ENCODE results near the gene LRRC42. TPM values are rescaled to one million over a fixed set of nuclear protein-coding genes. Genes with fewer than 3 reads are reported as not detected.

Gene LRRC42
- total and polyA plus RNA-seq, 4 experiments from 2014 or later: 4.7 to 8.7 (median 7.9) TPM

DNA sequence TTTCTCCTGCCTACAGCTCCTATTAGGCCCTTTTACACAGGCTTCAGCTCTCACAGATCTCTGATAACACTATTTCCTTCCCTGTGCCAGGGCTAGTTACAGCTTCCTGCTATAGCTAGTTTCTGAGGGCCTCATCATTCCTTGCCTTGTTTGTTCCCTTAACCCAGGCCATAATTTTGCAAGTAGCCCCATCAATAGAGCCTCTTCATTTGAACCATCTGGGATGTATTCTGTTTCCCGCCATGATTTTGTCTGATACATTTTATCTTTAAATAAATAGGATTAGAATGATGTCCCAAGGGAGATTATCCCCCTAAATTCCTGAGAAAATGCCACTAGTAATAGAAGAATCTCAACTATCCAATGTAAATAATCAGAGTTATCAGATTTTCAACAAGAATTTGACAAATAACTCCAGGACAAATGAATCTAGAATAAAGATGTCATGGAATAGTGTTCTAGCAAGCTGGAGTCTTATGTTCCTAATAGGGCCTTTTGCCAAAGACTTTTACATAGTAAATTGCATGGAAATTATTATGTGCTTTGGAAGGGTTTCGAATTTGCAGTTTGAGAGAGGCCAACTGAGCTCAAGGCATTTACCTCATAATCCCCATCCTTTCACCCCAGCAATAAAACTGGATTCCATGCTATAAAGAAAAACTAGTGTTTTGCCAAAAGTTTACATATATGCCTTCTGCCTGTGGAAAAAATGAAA lies 16.7 kb upstream of the LRRC42 start:
- ChIA-PET POLR2A (ENCODE audit: partially characterized antibody) (no interaction called here), CTCF (ENCODE audit: partially characterized antibody) (interaction anchor here (0.9 to 1.0 kb wide), 2 partner anchors 12 to 31 kb away, joined by 3 read pairs; no protein-coding TSS in a partner anchor)
- no peak overlapping the region for H3K27ac ChIP-seq (ENCODE audit: low read depth, low read length)
- Mint-ChIP-seq H3K4me1 (peaks cover 0 to 7% (median 4%) of the 10 kb centered on the region in 4 donors), H3K36me3 (peaks cover 38 to 40% of the 10 kb centered on the region in 2 donors), H3K27ac (peak overlapping the region in 4 of 7 donors; percentile 22 to 56 (median 38)), H3K9me3 (no peaks in the 10 kb centered on the region), H3K4me3 (no peak overlapping the region), H3K27me3 (no peaks in the 10 kb centered on the region)
- peaks cover 7% of the 10 kb centered on the region for H3K36me3 ChIP-seq (ENCODE audit: insufficient read depth, low read length)
- H3K27me3 ChIP-seq (ENCODE audit: insufficient read depth, low read length): no peaks in the 10 kb centered on the region
- H3K4me3 ChIP-seq (ENCODE audit: low read length in 2 of 2): no peak overlapping the region
- H3K9me3 ChIP-seq (ENCODE audit: control insufficient read depth in 1 of 2, low read length in 2 of 2): peaks cover 0 to under 1% of the 10 kb centered on the region in 2 donors
- intact Hi-C loops (cut with micrococcal nuclease): no loop called here
- H3K4me1 ChIP-seq (ENCODE audit: insufficient read depth, low read length): no peaks in the 10 kb centered on the region
- no peak for DNase-seq

DNA sequence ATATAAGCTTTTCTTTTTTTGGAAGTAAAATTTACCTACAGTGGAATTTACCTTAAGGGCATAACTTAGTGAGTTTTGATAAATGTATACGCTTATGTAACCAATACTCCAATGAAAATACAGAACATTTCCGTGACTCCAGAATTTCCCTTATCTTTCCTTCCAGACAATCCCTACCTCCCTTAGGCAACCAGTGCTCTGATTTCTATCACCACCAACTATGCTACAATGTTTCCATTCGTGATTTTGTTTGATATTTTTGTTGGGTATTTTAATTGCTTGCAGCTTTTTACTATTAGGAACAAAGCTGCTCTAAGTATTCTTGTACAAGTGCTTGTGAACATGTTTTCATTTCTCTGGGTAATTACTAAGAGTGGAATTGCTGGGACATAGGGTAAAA lies 15.2 kb upstream of the LRRC42 start:
- Histone ChIP-seq H3K27me3 (ENCODE audit: insufficient read depth, low read length) (no peaks in the 10 kb centered on the region), H3K4me1 (ENCODE audit: insufficient read depth, low read length) (no peaks in the 10 kb centered on the region), H3K36me3 (ENCODE audit: insufficient read depth, low read length) (peaks cover 10% of the 10 kb centered on the region), H3K27ac (ENCODE audit: low read depth, low read length) (no peak overlapping the region), H3K4me3 (ENCODE audit: low read length in 2 of 2) (no peak overlapping the region), H3K9me3 (ENCODE audit: control insufficient read depth in 1 of 2, low read length in 2 of 2) (peaks cover 0 to 5% of the 10 kb centered on the region in 2 donors)
- Mint-ChIP-seq H3K27ac (no peak overlapping the region), H3K9me3 (peaks cover 0 to 2% (median 0%) of the 10 kb centered on the region in 8 donors), H3K27me3 (no peaks in the 10 kb centered on the region), H3K4me3 (peak overlapping the region in 1 of 8 donors; percentile 26), H3K36me3 (peaks cover 43 to 46% of the 10 kb centered on the region in 2 donors), H3K4me1 (peaks cover 0 to 8% (median 6%) of the 10 kb centered on the region in 4 donors)
- intact Hi-C loops (cut with micrococcal nuclease): no loop called here
- ChIA-PET CTCF (ENCODE audit: partially characterized antibody) (interaction anchor here (1.3 to 1.5 kb wide), 3 partner anchors 17 to 70 kb away, joined by 3 to 5 read pairs (median 5); no protein-coding TSS in a partner anchor), POLR2A (ENCODE audit: partially characterized antibody) (interaction anchor here (1.5 kb wide), 1 partner anchor 14 kb away, joined by 6 read pairs; the partner anchor contains the start of gene IFT25)
- DNase-seq: no peak

DNA sequence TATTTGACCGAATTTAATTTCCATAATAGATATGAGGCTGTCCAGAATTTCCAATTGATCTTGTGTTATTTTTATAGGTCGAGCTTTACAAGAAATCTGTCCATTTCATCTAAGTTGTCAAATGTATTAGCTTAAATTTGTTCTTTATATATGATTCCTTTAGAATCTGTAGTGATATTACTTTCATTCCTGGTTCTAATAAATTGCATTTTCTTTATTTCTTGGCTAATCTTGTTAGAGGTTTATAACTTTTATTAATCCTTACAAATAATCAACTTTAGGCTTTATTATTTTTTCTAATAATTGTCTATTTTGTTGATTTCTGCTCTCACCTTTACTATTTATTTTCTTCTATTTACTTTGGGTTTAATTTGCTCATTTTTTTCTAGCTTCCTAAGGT lies 14.6 kb upstream of the LRRC42 start:
- no peak for DNase-seq
- Histone ChIP-seq H3K9me3 (ENCODE audit: control insufficient read depth in 1 of 2, low read length in 2 of 2) (peaks cover 0 to 5% of the 10 kb centered on the region in 2 donors), H3K27ac (ENCODE audit: low read depth, low read length) (no peak overlapping the region), H3K27me3 (ENCODE audit: insufficient read depth, low read length) (no peaks in the 10 kb centered on the region), H3K4me1 (ENCODE audit: insufficient read depth, low read length) (no peaks in the 10 kb centered on the region), H3K36me3 (ENCODE audit: insufficient read depth, low read length) (peaks cover 10% of the 10 kb centered on the region), H3K4me3 (ENCODE audit: low read length in 2 of 2) (no peak overlapping the region)
- no peaks in the 10 kb centered on the region for H3K27me3 Mint-ChIP-seq
- intact Hi-C loops (cut with micrococcal nuclease): no loop called here
- no peak overlapping the region for H3K4me3 Mint-ChIP-seq
- peaks cover 0 to 2% (median 0%) of the 10 kb centered on the region in 8 donors for H3K9me3 Mint-ChIP-seq
- H3K36me3 Mint-ChIP-seq: peaks cover 43 to 46% of the 10 kb centered on the region in 2 donors
- H3K27ac Mint-ChIP-seq: no peak overlapping the region
- CTCF ChIA-PET (ENCODE audit: partially characterized antibody): interaction anchor here (1.0 to 1.5 kb wide), 4 partner anchors 8 to 71 kb away, joined by 3 to 5 read pairs (median 4); no protein-coding TSS in a partner anchor
- H3K4me1 Mint-ChIP-seq: peaks cover 0 to 8% (median 6%) of the 10 kb centered on the region in 4 donors
- POLR2A ChIA-PET (ENCODE audit: partially characterized antibody): interaction anchor here (1.5 kb wide), 1 partner anchor 14 kb away, joined by 6 read pairs; the partner anchor contains the start of gene IFT25

DNA sequence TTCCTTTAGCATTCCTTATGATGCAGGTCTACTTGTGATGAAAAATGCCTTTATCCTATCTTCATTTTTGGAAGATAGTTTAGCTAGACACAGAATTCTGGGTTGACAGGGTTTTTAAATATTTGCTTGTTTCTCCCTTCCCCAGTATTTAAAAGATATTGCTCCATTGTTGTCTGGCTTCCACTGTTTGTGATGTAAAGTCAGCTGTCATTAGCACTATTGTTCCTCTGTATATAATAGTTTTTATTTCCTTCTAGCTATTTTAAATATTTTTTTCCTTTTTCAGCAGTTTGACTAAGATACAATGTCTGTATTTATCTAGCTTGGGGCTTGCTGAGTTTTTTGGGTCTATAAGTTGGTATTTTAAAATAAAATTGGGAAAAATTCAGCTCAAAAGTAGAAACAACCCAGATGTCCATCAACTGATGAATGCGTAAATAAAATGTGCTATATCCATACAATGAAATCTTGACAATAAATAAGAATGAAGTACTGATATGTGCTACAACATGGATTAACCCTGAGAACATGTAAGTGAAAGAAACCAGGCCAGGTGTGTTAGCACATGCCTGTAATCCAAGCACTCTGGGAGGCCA lies 11.9 kb upstream of the LRRC42 start:
- Mint-ChIP-seq H3K9me3 (peaks cover 0 to 2% (median 0%) of the 10 kb centered on the region in 8 donors), H3K36me3 (peaks cover 39 to 50% of the 10 kb centered on the region in 2 donors), H3K27me3 (no peaks in the 10 kb centered on the region), H3K27ac (no peak overlapping the region), H3K4me3 (no peak overlapping the region), H3K4me1 (peaks cover under 1 to 16% (median 9%) of the 10 kb centered on the region in 4 donors)
- no peak overlapping the region for H3K27ac ChIP-seq (ENCODE audit: low read depth, low read length)
- no peak for DNase-seq
- POLR2A ChIA-PET (ENCODE audit: partially characterized antibody): interaction anchor here (3.3 kb wide), 1 partner anchor 11 kb away, joined by 13 read pairs; the partner anchor contains the start of genes IFT25 and LRRC42
- H3K27me3 ChIP-seq (ENCODE audit: insufficient read depth, low read length): no peaks in the 10 kb centered on the region
- peaks cover 0 to 5% of the 10 kb centered on the region in 2 donors for H3K9me3 ChIP-seq (ENCODE audit: control insufficient read depth in 1 of 2, low read length in 2 of 2)
- intact Hi-C loops (cut with micrococcal nuclease): no loop called here
- H3K36me3 ChIP-seq (ENCODE audit: insufficient read depth, low read length): peaks cover 10% of the 10 kb centered on the region
- CTCF ChIA-PET (ENCODE audit: partially characterized antibody): interaction anchor here (1.7 kb wide), 1 partner anchor 25 kb away, joined by 5 read pairs; no protein-coding TSS in a partner anchor
- H3K4me3 ChIP-seq (ENCODE audit: low read length in 2 of 2): no peak overlapping the region
- H3K4me1 ChIP-seq (ENCODE audit: insufficient read depth, low read length): no peaks in the 10 kb centered on the region

DNA sequence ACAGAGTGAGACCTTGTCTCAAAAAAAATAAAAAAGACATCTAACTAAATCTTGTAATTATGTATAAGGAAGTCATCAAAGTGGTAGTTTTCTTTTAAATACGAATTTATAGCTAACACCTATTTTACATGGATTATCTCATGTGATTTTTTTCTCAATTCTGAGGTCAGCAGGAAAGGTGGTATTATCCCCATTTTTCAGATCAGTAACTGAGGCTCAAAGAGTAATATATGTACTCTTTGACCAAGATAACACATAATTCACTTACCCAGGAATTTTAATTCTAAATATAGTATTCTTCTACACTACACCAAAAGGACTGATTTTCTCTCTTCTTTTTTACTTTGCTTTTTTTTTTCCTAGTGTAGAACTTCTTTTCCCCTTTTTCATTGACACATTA lies 9.7 kb upstream of the LRRC42 start:
- H3K9me3 Mint-ChIP-seq: peaks cover 0 to 2% (median 0%) of the 10 kb centered on the region in 8 donors
- no peaks in the 10 kb centered on the region for H3K27me3 Mint-ChIP-seq
- peak overlapping the region in 1 of 8 donors; percentile 31 for H3K4me3 Mint-ChIP-seq
- H3K27me3 ChIP-seq (ENCODE audit: insufficient read depth, low read length): no peaks in the 10 kb centered on the region
- peaks cover 30 to 38% of the 10 kb centered on the region in 2 donors for H3K36me3 Mint-ChIP-seq
- H3K36me3 ChIP-seq (ENCODE audit: insufficient read depth, low read length): peaks cover 10% of the 10 kb centered on the region
- H3K4me3 ChIP-seq (ENCODE audit: low read length in 2 of 2): no peak overlapping the region
- no peak for DNase-seq
- ChIA-PET POLR2A (ENCODE audit: partially characterized antibody) (interaction anchor here (3.3 kb wide), 1 partner anchor 9 kb away, joined by 13 read pairs; the partner anchor contains the start of genes IFT25 and LRRC42), CTCF (ENCODE audit: partially characterized antibody) (interaction anchor here (1.1 to 1.4 kb wide), 2 partner anchors 9 to 23 kb away, joined by 3 to 5 read pairs; partner anchors contain the start of genes IFT25 and LRRC42)
- H3K4me1 ChIP-seq (ENCODE audit: insufficient read depth, low read length): no peaks in the 10 kb centered on the region
- H3K9me3 ChIP-seq (ENCODE audit: control insufficient read depth in 1 of 2, low read length in 2 of 2): peaks cover 0 to 5% of the 10 kb centered on the region in 2 donors
- intact Hi-C loops (cut with micrococcal nuclease): no loop called here
- peaks cover 9 to 20% (median 11%) of the 10 kb centered on the region in 4 donors for H3K4me1 Mint-ChIP-seq
- H3K27ac Mint-ChIP-seq: no peak overlapping the region
- no peak overlapping the region for H3K27ac ChIP-seq (ENCODE audit: low read depth, low read length)

DNA sequence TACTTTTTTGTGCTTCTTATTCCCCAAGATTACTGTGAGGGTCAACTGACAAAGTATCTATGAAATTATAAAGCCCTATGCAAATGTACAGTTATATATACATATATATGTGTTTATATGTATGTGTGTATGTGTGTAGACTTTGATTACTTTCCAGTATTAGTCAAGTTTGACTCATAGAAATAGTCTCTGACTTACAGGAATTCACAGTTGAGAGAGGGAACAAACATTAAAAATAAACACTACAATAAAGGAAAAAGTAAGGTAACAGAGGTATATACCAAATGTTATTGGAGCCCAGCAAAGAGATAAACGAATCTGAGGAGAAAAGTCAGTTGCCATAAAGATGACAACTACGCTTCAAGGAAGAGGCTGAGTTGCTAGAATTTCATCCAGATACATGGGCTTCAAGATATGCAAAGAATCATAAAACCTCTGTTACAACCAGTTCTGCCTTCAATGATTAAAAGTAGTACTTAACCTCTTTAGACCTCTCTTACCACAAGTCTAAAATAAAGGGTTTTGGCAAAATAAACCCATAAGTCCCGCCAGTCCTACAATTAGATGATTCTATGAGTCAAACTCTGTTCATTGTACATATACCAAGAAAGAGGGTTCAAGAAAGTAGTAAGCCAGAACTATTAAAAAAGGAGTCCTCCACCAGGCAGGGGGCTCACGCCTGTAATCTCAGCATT lies 7.9 kb upstream of the LRRC42 start:
- DNase-seq: no peak
- Mint-ChIP-seq H3K27ac (peak overlapping the region in 1 of 7 donors; percentile 47), H3K4me1 (peaks cover 17 to 29% (median 22%) of the 10 kb centered on the region in 4 donors), H3K9me3 (peaks cover 0 to 2% (median 0%) of the 10 kb centered on the region in 8 donors), H3K36me3 (peaks cover 28 to 37% of the 10 kb centered on the region in 2 donors), H3K4me3 (no peak overlapping the region), H3K27me3 (no peaks in the 10 kb centered on the region)
- intact Hi-C loops (cut with micrococcal nuclease): no loop called here
- Histone ChIP-seq H3K9me3 (ENCODE audit: control insufficient read depth in 1 of 2, low read length in 2 of 2) (peaks cover 0 to 5% of the 10 kb centered on the region in 2 donors), H3K27me3 (ENCODE audit: insufficient read depth, low read length) (no peaks in the 10 kb centered on the region), H3K27ac (ENCODE audit: low read depth, low read length) (no peak overlapping the region), H3K4me3 (ENCODE audit: low read length in 2 of 2) (no peak overlapping the region), H3K4me1 (ENCODE audit: insufficient read depth, low read length) (peaks cover 15% of the 10 kb centered on the region), H3K36me3 (ENCODE audit: insufficient read depth, low read length) (peaks cover 10% of the 10 kb centered on the region)
- ChIA-PET CTCF (ENCODE audit: partially characterized antibody) (no interaction called here), POLR2A (ENCODE audit: partially characterized antibody) (no interaction called here)

All from CD4-positive, alpha-beta memory T cell (primary cell).